Activated naive CD8-positive, alpha-beta T cell treated with anti-CD3 and anti-CD28 coated beads, Interleukin-2, amount 10 ng/mL, durations not matched to agents 7 days and 5 days (primary cell): ENCODE results near the gene C3orf20. TPM values are rescaled to one million over a fixed set of nuclear protein-coding genes. Genes with fewer than 3 reads are reported as not detected.

ENCODE experiments used
- ATAC-seq: fragments of 150-1000 bp; cut with Tn5 transposase; one replicate; pipeline ENCODE4 v1.10.0; 2021; ENCODE audit warnings: low read depth, moderate library complexity
- POLR2A ChIA-PET: fragments of 350-600 bp; sonication (Branson Sonifier 250); formaldehyde crosslinking; loops from one replicate; lab custom pipeline; 2021; ENCODE audit warnings: antibody characterized with exemption; lab: Charles Lee
- DNase-seq: peaks from one replicate; pipeline ENCODE4 v3.0.0; 2021
- H3K27ac Mint-ChIP-seq: one replicate; pipeline ENCODE4 v1.8.0; 2022; ENCODE audit warnings: mild to moderate bottlenecking, mixed read lengths
- H3K27me3 Mint-ChIP-seq: one replicate; pipeline ENCODE4 v1.8.0; 2022; ENCODE audit warnings: mild to moderate bottlenecking, moderate library complexity, mixed read lengths
- H3K36me3 Mint-ChIP-seq: one replicate; pipeline ENCODE4 v1.8.0; 2021; ENCODE audit warnings: mild to moderate bottlenecking, mixed read lengths
- H3K4me1 Mint-ChIP-seq: one replicate; pipeline ENCODE4 v1.8.0; 2021; ENCODE audit warnings: mixed read lengths
- H3K4me3 Mint-ChIP-seq: one replicate; pipeline ENCODE4 v1.8.0; 2022; ENCODE audit warnings: mild to moderate bottlenecking, moderate library complexity, mixed read lengths
- H3K9me3 Mint-ChIP-seq: one replicate; pipeline ENCODE4 v1.8.0; 2021; ENCODE audit warnings: mixed read lengths
- total RNA-seq, 2 experiments: library from RNA; stranded (reverse); gene quantifications; one replicate each; pipeline ENCODE4 v1.2.3, GENCODE V29; 2021

The C3orf20 gene
- total RNA-seq, 2 experiments from 2014 or later, result 0.17 to 0.25 TPM

- ATAC-seq, result no peak
- POLR2A ChIA-PET, result no interaction called here
- H3K9me3 Mint-ChIP-seq, result no peaks in the 10 kb centered on the region
Measured at GRCh38 chr3:14798231-14798630, 123.3 kb downstream of the C3orf20 start.

DNA sequence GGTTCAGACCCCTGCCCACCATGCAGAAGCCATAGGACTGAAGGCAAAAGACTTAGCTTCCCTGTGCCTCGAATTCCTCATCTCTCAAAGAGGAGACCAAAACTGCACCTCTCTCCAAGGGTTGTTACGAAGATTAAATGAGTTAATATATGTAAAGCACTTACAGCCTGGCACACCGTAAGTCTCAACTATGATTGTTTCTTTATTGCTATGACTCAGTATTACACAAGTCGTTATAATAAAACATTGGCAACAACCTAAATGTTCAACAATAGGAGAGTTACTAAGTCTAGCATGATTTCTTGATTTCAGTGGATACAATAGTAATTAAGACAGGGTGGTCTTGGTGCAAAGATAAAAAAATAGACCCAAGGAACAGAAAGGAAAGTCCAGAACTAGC lies 124.2 kb downstream of the C3orf20 start:
- Mint-ChIP-seq H3K9me3 (no peaks in the 10 kb centered on the region), H3K4me1 (peaks cover 13% of the 10 kb centered on the region), H3K4me3 (no peak overlapping the region), H3K36me3 (no peaks in the 10 kb centered on the region), H3K27me3 (peaks cover 20% of the 10 kb centered on the region), H3K27ac (no peak overlapping the region)
- DNase-seq, result no peak
- POLR2A ChIA-PET, result no interaction called here
- ATAC-seq, result no peak

More at GRCh38 chr3:14798231-14798630, 123.3 kb downstream of the C3orf20 start:
- H3K4me1 Mint-ChIP-seq, result peaks cover 7% of the 10 kb centered on the region
- H3K27ac Mint-ChIP-seq, result no peak overlapping the region
- DNase-seq, result no peak
- peaks cover 17% of the 10 kb centered on the region for H3K27me3 Mint-ChIP-seq
- no peaks in the 10 kb centered on the region for H3K36me3 Mint-ChIP-seq
- no peak overlapping the region for H3K4me3 Mint-ChIP-seq

DNA sequence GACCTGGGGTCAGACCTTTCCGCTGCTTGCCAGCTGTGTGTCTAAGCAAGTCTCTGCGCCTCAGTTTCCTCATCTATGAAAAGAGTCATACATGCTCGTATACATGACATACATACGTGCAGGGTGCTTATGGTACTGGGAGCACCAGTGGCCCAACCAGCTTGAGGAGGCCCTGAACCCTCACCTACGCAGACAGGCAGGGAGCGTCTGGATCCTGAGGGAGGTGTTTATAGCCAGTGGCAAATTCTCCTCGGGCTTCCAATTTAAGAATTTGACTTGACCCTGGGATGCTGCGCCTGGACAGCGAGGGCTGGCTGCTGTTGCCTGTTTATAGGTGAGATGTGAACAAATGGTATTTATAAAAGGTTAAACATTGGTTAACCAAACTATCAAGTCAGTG lies 126.1 kb downstream of the C3orf20 start:
- Mint-ChIP-seq H3K4me1 (peaks cover 21% of the 10 kb centered on the region), H3K27ac (no peak overlapping the region), H3K27me3 (peaks cover 23% of the 10 kb centered on the region), H3K36me3 (no peaks in the 10 kb centered on the region), H3K4me3 (no peak overlapping the region), H3K9me3 (no peaks in the 10 kb centered on the region)
- POLR2A ChIA-PET, result no interaction called here
- DNase-seq (no peak), ATAC-seq (no peak)

DNA sequence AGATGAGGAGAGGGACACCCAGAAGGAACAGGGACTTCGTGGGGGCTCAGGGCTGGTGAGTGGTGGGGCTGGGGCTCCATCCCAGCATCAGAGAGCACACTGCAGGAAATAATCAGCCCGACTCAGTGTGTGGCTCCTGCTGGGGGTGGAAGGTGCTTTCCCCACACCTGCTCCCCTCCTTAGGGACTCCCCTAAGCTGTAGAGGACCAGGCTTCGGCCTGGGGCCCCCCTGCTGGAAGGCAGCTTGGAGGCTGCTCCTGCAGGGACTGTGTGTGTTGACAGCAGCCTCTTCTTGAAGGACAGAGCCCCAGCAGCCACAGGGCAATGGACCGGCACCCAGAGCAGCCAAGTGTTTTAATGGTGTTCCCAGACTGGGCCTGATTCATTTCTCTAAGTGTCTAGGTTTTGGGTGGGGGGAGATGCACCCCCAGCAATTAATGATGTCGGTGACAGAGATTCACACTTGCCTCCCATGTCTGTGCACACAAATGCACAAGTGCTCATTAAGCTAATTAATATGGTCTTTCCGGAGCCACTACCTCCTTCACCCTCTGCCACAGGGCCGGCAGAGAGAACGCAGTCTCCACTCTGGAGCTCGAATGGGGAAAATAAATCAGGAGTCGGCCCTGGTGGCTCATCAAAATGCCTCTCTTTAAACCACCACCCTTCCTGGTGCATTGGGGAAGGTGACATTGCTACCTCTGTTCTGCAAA lies 126.9 kb downstream of the C3orf20 start:
- Mint-ChIP-seq H3K27ac (no peak overlapping the region), H3K4me1 (peaks cover 28% of the 10 kb centered on the region), H3K36me3 (no peaks in the 10 kb centered on the region)

DNA sequence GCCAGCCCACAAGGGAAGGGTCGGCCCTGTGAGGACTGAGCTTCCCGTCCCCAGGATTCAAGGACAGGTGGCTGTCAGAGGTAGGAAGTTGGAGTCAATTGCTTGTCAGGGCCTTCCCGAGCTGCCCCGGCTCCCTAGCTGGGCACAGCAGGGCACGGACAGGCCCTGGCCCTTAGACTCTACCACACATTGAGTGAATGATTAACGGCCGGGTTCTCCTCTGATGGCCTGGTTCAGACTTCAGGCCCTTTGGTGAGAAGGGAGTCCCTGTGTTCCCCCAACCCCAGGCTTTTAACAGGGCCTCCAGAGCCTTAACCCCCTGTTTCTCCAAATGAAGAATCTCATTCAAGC lies 127.4 kb downstream of the C3orf20 start:
- DNase-seq (no peak), ATAC-seq (no peak)
- no peaks in the 10 kb centered on the region for H3K36me3 Mint-ChIP-seq
- H3K4me1 Mint-ChIP-seq, result peaks cover 29% of the 10 kb centered on the region
- no peak overlapping the region for H3K4me3 Mint-ChIP-seq
- POLR2A ChIA-PET, result no interaction called here
- H3K27me3 Mint-ChIP-seq, result peaks cover 32% of the 10 kb centered on the region
- no peak overlapping the region for H3K27ac Mint-ChIP-seq
- H3K9me3 Mint-ChIP-seq, result no peaks in the 10 kb centered on the region

More for the DNA sequence above, 126.9 kb downstream of the C3orf20 start:
- Mint-ChIP-seq H3K27me3 (peaks cover 27% of the 10 kb centered on the region), H3K4me3 (no peak overlapping the region), H3K9me3 (no peaks in the 10 kb centered on the region)
- DNase-seq (no peak), ATAC-seq (no peak)
- POLR2A ChIA-PET, result no interaction called here

DNA sequence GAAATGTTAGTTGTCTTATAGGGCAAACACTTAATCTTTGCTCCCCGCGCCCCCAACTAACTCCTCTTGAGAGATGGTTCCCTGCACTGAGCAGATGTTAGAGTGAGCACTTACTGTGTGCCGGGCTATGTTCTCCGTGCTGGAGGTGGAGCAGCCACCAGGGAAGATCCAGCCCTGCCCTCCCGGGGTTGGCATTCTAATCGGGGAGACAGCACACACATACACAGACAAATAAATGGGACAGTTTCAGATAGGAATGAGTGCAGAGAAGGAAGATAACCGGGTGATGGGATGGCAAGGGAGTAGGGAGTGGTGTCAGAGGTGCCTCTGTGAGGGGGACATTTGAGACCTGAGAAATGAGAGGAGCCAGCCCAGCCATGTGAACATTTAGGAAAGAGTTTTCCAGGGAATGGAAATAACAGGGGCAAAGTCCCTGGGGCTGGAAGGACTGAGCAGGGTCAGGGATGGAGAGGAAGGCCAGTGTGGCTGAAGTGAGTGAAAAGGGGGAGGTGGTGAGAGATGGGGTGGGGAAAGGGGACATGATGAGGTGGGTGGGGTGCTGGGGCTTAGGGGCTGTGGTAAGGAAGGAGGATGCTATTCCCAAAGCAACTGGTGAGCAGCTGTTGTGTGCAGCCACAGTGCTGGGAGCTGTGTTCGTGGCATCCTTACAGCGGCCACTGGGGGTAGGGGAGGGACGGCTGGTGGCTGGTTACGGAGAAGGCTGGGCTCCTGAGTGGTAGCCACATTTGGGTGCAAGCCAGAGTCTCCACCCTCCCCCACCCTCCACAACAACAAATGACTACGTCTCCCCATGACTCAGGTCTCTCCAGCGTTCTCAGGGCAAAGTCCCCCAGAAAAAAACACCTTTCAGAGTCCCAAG lies 128.4 kb downstream of the C3orf20 start:
- peak; percentile 63 for ATAC-seq
- H3K27ac Mint-ChIP-seq, result peak overlapping the region; percentile 55
- DNase-seq, result no peak
- peaks cover 29% of the 10 kb centered on the region for H3K4me1 Mint-ChIP-seq
- POLR2A ChIA-PET, result no interaction called here
- no peaks in the 10 kb centered on the region for H3K36me3 Mint-ChIP-seq
- H3K4me3 Mint-ChIP-seq, result peak overlapping the region; percentile 32
- H3K27me3 Mint-ChIP-seq, result peaks cover 41% of the 10 kb centered on the region
- H3K9me3 Mint-ChIP-seq, result no peaks in the 10 kb centered on the region

- Mint-ChIP-seq H3K27me3 (peaks cover 49% of the 10 kb centered on the region), H3K9me3 (no peaks in the 10 kb centered on the region), H3K4me3 (peak overlapping the region; percentile 32), H3K36me3 (no peaks in the 10 kb centered on the region), H3K4me1 (peaks cover 29% of the 10 kb centered on the region), H3K27ac (peak overlapping the region; percentile 55)
- ATAC-seq (no peak), DNase-seq (no peak)
- POLR2A ChIA-PET, result no interaction called here
Measured at GRCh38 chr3:14803981-14804834, 129.3 kb downstream of the C3orf20 start.

DNA sequence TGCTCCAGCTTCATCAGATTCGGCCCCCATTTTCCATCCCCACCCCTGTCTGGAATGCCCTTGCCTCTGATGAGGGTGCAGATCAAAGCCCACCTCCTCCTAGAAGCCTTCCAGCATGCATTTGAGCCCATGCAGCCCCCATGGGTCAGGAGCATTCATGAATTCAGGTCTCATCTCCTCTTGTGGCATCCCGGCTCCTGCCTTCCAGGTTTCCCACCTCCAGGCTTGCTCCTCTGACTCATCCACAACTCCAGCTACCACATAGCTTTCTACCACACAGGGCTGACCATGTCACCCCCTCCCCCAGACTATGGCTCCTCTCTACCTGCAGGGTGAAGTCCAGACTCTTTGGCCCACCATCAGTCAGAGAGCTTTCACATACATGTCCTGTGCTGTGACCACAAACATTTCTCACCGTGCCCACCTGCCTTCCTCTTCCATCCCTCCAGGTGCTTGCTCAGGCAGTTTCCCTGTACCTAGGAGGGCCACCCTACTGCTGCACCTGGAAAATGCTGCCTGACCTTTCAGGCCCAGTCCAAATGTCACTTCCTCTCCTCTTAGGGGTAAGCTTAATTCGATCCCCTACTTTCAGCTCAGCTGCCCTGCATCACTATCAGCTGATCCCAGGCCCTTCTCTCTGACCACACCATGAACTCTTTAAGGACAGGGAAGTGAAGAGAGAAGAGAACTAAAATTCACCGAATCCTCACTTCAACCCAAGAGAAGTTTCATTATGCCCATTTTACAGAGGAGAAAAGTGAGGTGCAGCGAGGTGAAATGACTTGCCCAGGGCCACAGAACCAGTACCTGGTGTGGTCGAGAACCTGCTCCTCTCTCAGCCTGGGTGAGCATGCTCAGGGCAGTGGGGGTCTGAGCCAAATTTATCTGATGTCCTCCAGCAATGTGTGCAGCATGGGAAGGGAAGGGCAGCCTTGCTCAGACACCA lies 130.2 kb downstream of the C3orf20 start:
- no peaks in the 10 kb centered on the region for H3K9me3 Mint-ChIP-seq
- H3K36me3 Mint-ChIP-seq, result no peaks in the 10 kb centered on the region
- DNase-seq, result no peak
- H3K4me3 Mint-ChIP-seq, result peak overlapping the region; percentile 1
- POLR2A ChIA-PET, result no interaction called here
- H3K4me1 Mint-ChIP-seq, result peaks cover 24% of the 10 kb centered on the region
- H3K27me3 Mint-ChIP-seq, result peaks cover 52% of the 10 kb centered on the region
- ATAC-seq, result no peak
- H3K27ac Mint-ChIP-seq, result peak overlapping the region; percentile 42

DNA sequence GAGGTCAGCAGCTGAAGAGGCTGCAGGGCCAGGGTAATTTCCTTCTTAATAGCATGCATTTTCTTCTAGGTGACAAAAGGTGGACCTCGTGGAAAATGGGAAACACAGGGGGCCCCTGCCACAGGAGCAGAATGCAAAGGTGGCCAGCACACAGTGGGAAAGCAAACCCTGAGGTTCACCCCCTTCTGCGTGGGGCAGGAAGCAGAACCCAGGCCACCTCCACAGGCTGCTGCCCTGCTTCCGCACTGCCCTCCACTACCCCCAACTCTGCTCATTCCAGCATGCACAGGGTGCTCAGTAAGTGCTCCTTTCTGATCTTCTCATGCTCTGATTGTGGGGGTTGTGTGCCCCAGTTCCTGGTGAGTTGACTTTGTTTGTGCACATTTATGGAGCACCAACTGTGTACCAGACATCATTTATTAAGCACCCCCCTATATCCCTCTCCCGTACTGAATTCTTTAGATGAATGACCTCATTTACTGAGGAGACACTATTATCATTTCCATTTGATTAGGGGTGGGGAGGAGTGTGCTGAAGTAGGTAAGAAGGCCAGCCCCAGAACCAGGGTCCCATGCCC lies 131.1 kb downstream of the C3orf20 start:
- Mint-ChIP-seq H3K4me3 (no peak overlapping the region), H3K4me1 (peaks cover 24% of the 10 kb centered on the region), H3K27me3 (peaks cover 57% of the 10 kb centered on the region), H3K27ac (no peak overlapping the region), H3K36me3 (no peaks in the 10 kb centered on the region), H3K9me3 (no peaks in the 10 kb centered on the region)
- ATAC-seq (no peak), DNase-seq (no peak)
- POLR2A ChIA-PET, result no interaction called here

GRCh38 chr3:14806641-14807263 lies 131.8 kb downstream of the C3orf20 start:
- H3K27ac Mint-ChIP-seq, result no peak overlapping the region
- peaks cover 64% of the 10 kb centered on the region for H3K27me3 Mint-ChIP-seq
- peak; percentile 42 for ATAC-seq
- POLR2A ChIA-PET, result no interaction called here
- no peak for DNase-seq
- H3K36me3 Mint-ChIP-seq, result no peaks in the 10 kb centered on the region
- peaks cover 24% of the 10 kb centered on the region for H3K4me1 Mint-ChIP-seq
- no peak overlapping the region for H3K4me3 Mint-ChIP-seq
- no peaks in the 10 kb centered on the region for H3K9me3 Mint-ChIP-seq

DNA sequence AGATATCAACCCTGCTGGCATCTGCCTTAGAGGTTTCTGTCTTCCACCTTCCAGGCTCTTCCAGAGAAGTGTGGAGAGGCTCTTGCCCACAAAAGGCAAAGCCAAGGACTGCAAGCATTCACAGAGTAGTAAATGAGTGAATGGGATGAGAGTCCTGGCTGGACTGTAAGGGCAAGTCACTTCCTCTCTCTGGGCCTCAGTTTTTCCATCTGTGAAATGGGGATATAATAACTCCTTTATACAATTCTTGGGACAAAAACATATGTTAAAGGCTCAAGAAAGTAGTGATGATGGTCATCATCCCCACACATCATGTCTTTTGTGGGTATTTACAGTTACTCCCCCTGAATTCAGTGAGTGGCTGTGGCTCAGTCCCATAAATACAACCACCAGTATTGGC lies 133.1 kb downstream of the C3orf20 start:
- no peak overlapping the region for H3K27ac Mint-ChIP-seq

More for the DNA sequence above, 133.1 kb downstream of the C3orf20 start:
- Mint-ChIP-seq H3K27me3 (peaks cover 74% of the 10 kb centered on the region), H3K4me3 (no peak overlapping the region), H3K9me3 (no peaks in the 10 kb centered on the region), H3K4me1 (peaks cover 24% of the 10 kb centered on the region), H3K36me3 (no peaks in the 10 kb centered on the region)
- ATAC-seq (no peak), DNase-seq (no peak)
- POLR2A ChIA-PET, result no interaction called here
